ENCODE results near the gene ZNF777. TPM values are rescaled to one million over a fixed set of nuclear protein-coding genes. Genes with fewer than 3 reads are reported as not detected.
"Not testable (repeated sequence)": the region's sequence is repeated elsewhere in the genome, so short reads cannot be mapped to it uniquely, and the experiment has no call there.

Gene ZNF777
- total RNA-seq, 1 donor, result 6.0 TPM

GRCh38 chr7:149454006-149454405 is 6.9 kb downstream of the ZNF777 start:
- DNase-seq (ENCODE audit: low read depth), result no peak

GRCh38 chr7:149450821-149451220 is 10.0 kb downstream of the ZNF777 start:
- DNase-seq (ENCODE audit: low read depth), result no peak

More at GRCh38 chr7:149454006-149454405, 6.9 kb downstream of the ZNF777 start:
- H3K4me3 ChIP-seq (ENCODE audit: low read depth, low read length), result no peak overlapping the region
- no peak for TF ChIP-seq CTCF (IDR thresholded peaks at IDR 0.05; ENCODE audit: insufficient read depth, low read depth, low read length)

GRCh38 chr7:149449897-149450296 is 11.0 kb downstream of the ZNF777 start:
- TF ChIP-seq CTCF (IDR thresholded peaks at IDR 0.05; ENCODE audit: insufficient read depth, low read depth, low read length), result no peak
- H3K4me3 ChIP-seq (ENCODE audit: low read depth, low read length), result no peak overlapping the region

More at GRCh38 chr7:149450821-149451220, 10.0 kb downstream of the ZNF777 start:
- no peak overlapping the region for H3K4me3 ChIP-seq (ENCODE audit: low read depth, low read length)
- no peak for TF ChIP-seq CTCF (IDR thresholded peaks at IDR 0.05; ENCODE audit: insufficient read depth, low read depth, low read length)

GRCh38 chr7:149448961-149449360 is 11.9 kb downstream of the ZNF777 start:
- H3K4me3 ChIP-seq (ENCODE audit: low read depth, low read length), result no peak overlapping the region
- no peak for TF ChIP-seq CTCF (IDR thresholded peaks at IDR 0.05; ENCODE audit: insufficient read depth, low read depth, low read length)
- DNase-seq (ENCODE audit: low read depth), result no peak

More at GRCh38 chr7:149449897-149450296, 11.0 kb downstream of the ZNF777 start:
- DNase-seq (ENCODE audit: low read depth), result no peak

GRCh38 chr7:149446026-149446425 is 14.8 kb downstream of the ZNF777 start:
- not testable (repeated sequence) for H3K4me3 ChIP-seq (ENCODE audit: low read depth, low read length); DNase-seq (ENCODE audit: low read depth)

- TF ChIP-seq CTCF (IDR thresholded peaks at IDR 0.05; ENCODE audit: insufficient read depth, low read depth, low read length), result no peak
- DNase-seq (ENCODE audit: low read depth), result no peak
- no peak overlapping the region for H3K4me3 ChIP-seq (ENCODE audit: low read depth, low read length)
Observed at GRCh38 chr7:149444287-149444686, 16.6 kb downstream of the ZNF777 start.

- no peak overlapping the region for H3K4me3 ChIP-seq (ENCODE audit: low read depth, low read length)
- DNase-seq (ENCODE audit: low read depth), result no peak
- no peak for TF ChIP-seq CTCF (IDR thresholded peaks at IDR 0.05; ENCODE audit: insufficient read depth, low read depth, low read length)
Observed at GRCh38 chr7:149443523-149443922, 17.3 kb downstream of the ZNF777 start.
